Stimulated activated naive B cell treated with anti-CD40 and anti-IgM and Interleukin-4, amounts not matched to agents 10 μg/mL and 1 μg/mL and 100 μg/mL, for 72 hours (primary cell): ENCODE data around the gene CHRM4.

Experiments
- ATAC-seq, 2 donors: fragments of 150-1000 bp; cut with Tn5 transposase; replicated peaks; 2 replicates each; pipeline ENCODE4 v1.10.0; 2021; ENCODE audit warnings: moderate library complexity in 1 of 2
- DNase-seq: peaks from one replicate; pipeline ENCODE4 v3.0.0; 2021
- H3K27ac Mint-ChIP-seq: one replicate; pipeline ENCODE4 v1.8.0; 2022; ENCODE audit warnings: mild to moderate bottlenecking, mixed read lengths
- H3K27me3 Mint-ChIP-seq, 2 donors: one replicate each; pipeline ENCODE4 v1.8.0; 2022; ENCODE audit warnings: mixed read lengths in 2 of 2
- H3K36me3 Mint-ChIP-seq, 2 donors: one replicate each; pipeline ENCODE4 v1.8.0; 2022; ENCODE audit warnings: mixed read lengths in 2 of 2, mild to moderate bottlenecking in 1 of 2
- H3K4me1 Mint-ChIP-seq, 2 donors: one replicate each; pipeline ENCODE4 v1.8.0; 2022; ENCODE audit warnings: mixed read lengths in 2 of 2, mild to moderate bottlenecking in 1 of 2
- H3K4me3 Mint-ChIP-seq, 2 donors: one replicate each; pipeline ENCODE4 v1.8.0; 2022; ENCODE audit warnings: mild to moderate bottlenecking in 2 of 2, mixed read lengths in 2 of 2, moderate library complexity in 1 of 2
- H3K9me3 Mint-ChIP-seq, 2 donors: one replicate each; pipeline ENCODE4 v1.8.0; 2022; ENCODE audit warnings: mixed read lengths in 2 of 2, mild to moderate bottlenecking in 1 of 2

Gene CHRM4

GRCh38 chr11:46335271-46335670, 56.3 kb downstream of the CHRM4 start:
- no peak overlapping the region for H3K4me3 Mint-ChIP-seq

GRCh38 chr11:46334211-46334610, 57.4 kb downstream of the CHRM4 start:
- Mint-ChIP-seq H3K27me3 (peaks cover 82 to 91% of the 10 kb centered on the region in 2 donors), H3K27ac (no peak overlapping the region), H3K9me3 (no peaks in the 10 kb centered on the region), H3K36me3 (no peaks in the 10 kb centered on the region), H3K4me1 (peaks cover 14 to 34% of the 10 kb centered on the region in 2 donors), H3K4me3 (no peak overlapping the region)
- no peak for ATAC-seq
- no peak for DNase-seq

More at GRCh38 chr11:46335271-46335670, 56.3 kb downstream of the CHRM4 start:
- ATAC-seq: no peak
- Mint-ChIP-seq H3K27ac (no peak overlapping the region), H3K9me3 (no peaks in the 10 kb centered on the region), H3K27me3 (peaks cover 71 to 81% of the 10 kb centered on the region in 2 donors), H3K4me1 (peaks cover 13 to 32% of the 10 kb centered on the region in 2 donors), H3K36me3 (no peaks in the 10 kb centered on the region)
- no peak for DNase-seq
